ENCODE results near the gene GALNT8.

GALNT8 gene

GRCh38 chr12:4809013-4809448 lies 88.8 kb downstream of the GALNT8 start:
- no peaks in the 10 kb centered on the region for H3K27me3 ChIP-seq (ENCODE audit: insufficient read depth, low read length, poor library complexity, severe bottlenecking)

GRCh38 chr12:4809449-4810218 lies 89.4 kb downstream of the GALNT8 start:
- H3K9ac ChIP-seq (ENCODE audit: low read depth, low read length, poor library complexity, severe bottlenecking) = no peak overlapping the region
- H3K9me3 ChIP-seq (ENCODE audit: insufficient read depth, low read depth, low read length) = no peaks in the 10 kb centered on the region
- no peak overlapping the region for H2AFZ ChIP-seq (ENCODE audit: low read length)
- H3K4me2 ChIP-seq (ENCODE audit: low read depth, low read length, poor library complexity, severe bottlenecking) = no peak overlapping the region
- H3K9me2 ChIP-seq (replicated peaks; ENCODE audit: low read depth, low read length) = no peaks in the 10 kb centered on the region
- no peaks in the 10 kb centered on the region for H3K79me2 ChIP-seq (ENCODE audit: insufficient read depth, low read length)
- H3K36me3 ChIP-seq (ENCODE audit: insufficient read depth, low read length) = no peaks in the 10 kb centered on the region
- H3K27me3 ChIP-seq (ENCODE audit: insufficient read depth, low read length, poor library complexity, severe bottlenecking) = no peaks in the 10 kb centered on the region
- TF ChIP-seq EZH2phosphoT487 (IDR thresholded peaks at IDR 0.05; ENCODE audit: borderline replicate concordance) = no peak
- TF ChIP-seq, protein P1, sequence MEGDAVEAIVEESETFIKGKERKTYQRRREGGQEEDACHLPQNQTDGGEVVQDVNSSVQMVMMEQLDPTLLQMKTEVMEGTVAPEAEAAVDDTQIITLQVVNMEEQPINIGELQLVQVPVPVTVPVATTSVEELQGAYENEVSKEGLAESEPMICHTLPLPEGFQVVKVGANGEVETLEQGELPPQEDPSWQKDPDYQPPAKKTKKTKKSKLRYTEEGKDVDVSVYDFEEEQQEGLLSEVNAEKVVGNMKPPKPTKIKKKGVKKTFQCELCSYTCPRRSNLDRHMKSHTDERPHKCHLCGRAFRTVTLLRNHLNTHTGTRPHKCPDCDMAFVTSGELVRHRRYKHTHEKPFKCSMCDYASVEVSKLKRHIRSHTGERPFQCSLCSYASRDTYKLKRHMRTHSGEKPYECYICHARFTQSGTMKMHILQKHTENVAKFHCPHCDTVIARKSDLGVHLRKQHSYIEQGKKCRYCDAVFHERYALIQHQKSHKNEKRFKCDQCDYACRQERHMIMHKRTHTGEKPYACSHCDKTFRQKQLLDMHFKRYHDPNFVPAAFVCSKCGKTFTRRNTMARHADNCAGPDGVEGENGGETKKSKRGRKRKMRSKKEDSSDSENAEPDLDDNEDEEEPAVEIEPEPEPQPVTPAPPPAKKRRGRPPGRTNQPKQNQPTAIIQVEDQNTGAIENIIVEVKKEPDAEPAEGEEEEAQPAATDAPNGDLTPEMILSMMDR (conservative IDR thresholded peaks at IDR 0.05; ENCODE audit: low read length) = no peak
- H3K4me1 ChIP-seq (ENCODE audit: insufficient read depth, low read length, poor library complexity, severe bottlenecking) = peaks cover 26% of the 10 kb centered on the region
- no peaks in the 10 kb centered on the region for H3F3A ChIP-seq (ENCODE audit: low read depth)
- H4K20me1 ChIP-seq (ENCODE audit: insufficient read depth, low read length, poor library complexity, severe bottlenecking) = no peaks in the 10 kb centered on the region
- H3K4me3 ChIP-seq (ENCODE audit: low read length, poor library complexity, severe bottlenecking) = no peak overlapping the region

More at GRCh38 chr12:4809013-4809448, 88.8 kb downstream of the GALNT8 start:
- Histone ChIP-seq H3K9me2 (replicated peaks; ENCODE audit: low read depth, low read length) (no peaks in the 10 kb centered on the region), H2AFZ (ENCODE audit: low read length) (no peak overlapping the region), H3K36me3 (ENCODE audit: insufficient read depth, low read length) (no peaks in the 10 kb centered on the region), H3K4me2 (ENCODE audit: low read depth, low read length, poor library complexity, severe bottlenecking) (no peak overlapping the region), H3K4me1 (ENCODE audit: insufficient read depth, low read length, poor library complexity, severe bottlenecking) (peaks cover 26% of the 10 kb centered on the region), H3K9me3 (ENCODE audit: insufficient read depth, low read depth, low read length) (no peaks in the 10 kb centered on the region), H3F3A (ENCODE audit: low read depth) (no peaks in the 10 kb centered on the region), H4K20me1 (ENCODE audit: insufficient read depth, low read length, poor library complexity, severe bottlenecking) (no peaks in the 10 kb centered on the region), H3K4me3 (ENCODE audit: low read length, poor library complexity, severe bottlenecking) (no peak overlapping the region), H3K79me2 (ENCODE audit: insufficient read depth, low read length) (no peaks in the 10 kb centered on the region), H3K9ac (ENCODE audit: low read depth, low read length, poor library complexity, severe bottlenecking) (no peak overlapping the region)
- TF ChIP-seq, protein P1 (conservative IDR thresholded peaks at IDR 0.05; ENCODE audit: low read length) = no peak
- no peak for TF ChIP-seq EZH2phosphoT487 (IDR thresholded peaks at IDR 0.05; ENCODE audit: borderline replicate concordance)

DNA sequence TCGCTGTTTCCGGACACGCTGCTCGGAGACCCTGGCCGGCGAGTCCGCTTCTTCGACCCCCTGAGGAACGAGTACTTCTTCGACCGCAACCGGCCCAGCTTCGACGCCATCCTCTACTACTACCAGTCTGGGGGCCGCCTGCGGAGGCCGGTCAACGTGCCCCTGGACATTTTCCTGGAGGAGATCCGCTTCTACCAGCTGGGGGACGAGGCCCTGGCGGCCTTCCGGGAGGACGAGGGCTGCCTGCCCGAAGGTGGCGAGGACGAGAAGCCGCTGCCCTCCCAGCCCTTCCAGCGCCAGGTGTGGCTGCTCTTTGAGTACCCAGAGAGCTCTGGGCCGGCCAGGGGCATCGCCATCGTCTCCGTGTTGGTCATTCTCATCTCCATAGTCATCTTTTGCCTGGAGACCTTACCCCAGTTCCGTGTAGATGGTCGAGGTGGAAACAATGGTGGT lies 90.0 kb downstream of the GALNT8 start:
- no peak overlapping the region for H3K4me2 ChIP-seq (ENCODE audit: low read depth, low read length, poor library complexity, severe bottlenecking)
- no peak overlapping the region for H3K9ac ChIP-seq (ENCODE audit: low read depth, low read length, poor library complexity, severe bottlenecking)
- no peaks in the 10 kb centered on the region for H3K9me3 ChIP-seq (ENCODE audit: insufficient read depth, low read depth, low read length)
- no peaks in the 10 kb centered on the region for H3K27me3 ChIP-seq (ENCODE audit: insufficient read depth, low read length, poor library complexity, severe bottlenecking)
- peaks cover 26% of the 10 kb centered on the region for H3K4me1 ChIP-seq (ENCODE audit: insufficient read depth, low read length, poor library complexity, severe bottlenecking)
- H3K4me3 ChIP-seq (ENCODE audit: low read length, poor library complexity, severe bottlenecking) = no peak overlapping the region
- no peaks in the 10 kb centered on the region for H3K79me2 ChIP-seq (ENCODE audit: insufficient read depth, low read length)
- no peaks in the 10 kb centered on the region for H3F3A ChIP-seq (ENCODE audit: low read depth)
- no peak for TF ChIP-seq EZH2phosphoT487 (IDR thresholded peaks at IDR 0.05; ENCODE audit: borderline replicate concordance)
- TF ChIP-seq, protein P1 (conservative IDR thresholded peaks at IDR 0.05; ENCODE audit: low read length) = no peak
- no peaks in the 10 kb centered on the region for H4K20me1 ChIP-seq (ENCODE audit: insufficient read depth, low read length, poor library complexity, severe bottlenecking)
- no peaks in the 10 kb centered on the region for H3K9me2 ChIP-seq (replicated peaks; ENCODE audit: low read depth, low read length)
- no peaks in the 10 kb centered on the region for H3K36me3 ChIP-seq (ENCODE audit: insufficient read depth, low read length)
- no peak overlapping the region for H2AFZ ChIP-seq (ENCODE audit: low read length)
